ENCODE results near the gene KIFC3. TPM values are rescaled to one million over a fixed set of nuclear protein-coding genes. Genes with fewer than 3 reads are reported as not detected.

KIFC3 gene
- total RNA-seq, 1 donor from 2014 or later, result 0.76 TPM

- H3K9me3 Mint-ChIP-seq (ENCODE audit: unreplicated experiment), result peaks cover 2% of the 10 kb centered on the region
Measured at GRCh38 chr16:57757326-57757786, 44.9 kb downstream of the KIFC3 start.

DNA sequence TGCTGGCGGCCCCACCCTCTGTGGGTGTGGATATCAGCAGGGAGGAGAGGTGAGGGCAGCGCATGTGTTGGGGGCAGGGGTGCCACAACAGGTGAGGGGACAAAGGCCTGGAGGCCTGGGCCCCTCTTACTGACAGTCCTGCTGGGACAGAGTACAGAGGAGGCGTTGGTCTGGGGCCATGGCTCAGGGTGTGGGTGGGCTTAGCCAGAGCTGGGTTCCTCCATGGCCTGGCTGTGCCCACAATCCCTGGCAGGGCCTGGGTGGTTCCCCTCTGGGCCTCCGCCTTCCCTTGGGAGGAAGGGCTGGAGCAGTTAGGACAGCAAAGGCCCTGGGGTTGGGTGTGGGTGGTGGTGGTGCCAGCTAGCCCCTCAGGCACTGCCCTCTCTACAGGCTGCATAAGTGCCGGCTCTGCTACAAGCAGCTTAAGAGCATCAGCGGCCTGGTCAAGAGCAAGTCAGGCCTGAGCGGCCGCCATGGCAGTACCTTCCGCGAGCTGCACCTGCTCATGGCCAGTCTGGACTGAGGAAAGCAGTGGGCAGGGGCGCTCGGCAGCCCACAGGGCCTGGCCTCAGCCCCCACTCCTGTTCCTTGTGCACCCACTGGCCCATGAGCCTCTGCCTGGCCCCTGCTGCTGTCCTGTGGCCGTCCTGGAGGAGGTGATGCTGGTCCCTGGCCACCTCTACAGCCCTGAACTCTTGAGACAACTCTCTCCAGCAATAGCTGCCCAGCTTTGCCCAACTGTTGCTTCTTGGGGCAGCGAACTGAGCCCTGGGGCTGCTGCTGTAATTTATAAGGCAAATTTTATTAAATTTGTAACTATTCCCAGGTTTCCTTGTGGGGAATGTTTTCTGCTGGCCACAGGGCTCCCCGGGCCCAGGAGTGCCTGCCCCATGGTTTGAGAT, 45.6 kb downstream of the KIFC3 start:
- Mint-ChIP-seq H3K4me3 (ENCODE audit: unreplicated experiment) (no peak overlapping the region), H3K27me3 (ENCODE audit: unreplicated experiment) (peaks cover 8% of the 10 kb centered on the region), H3K27ac (ENCODE audit: unreplicated experiment) (no peak overlapping the region), H3K9me3 (ENCODE audit: unreplicated experiment) (peaks cover 2% of the 10 kb centered on the region), H3K36me3 (ENCODE audit: unreplicated experiment) (no peaks in the 10 kb centered on the region), H3K4me1 (ENCODE audit: low read depth, unreplicated experiment) (peaks cover 6% of the 10 kb centered on the region)
- no peak for TF ChIP-seq CTCF (IDR thresholded peaks at IDR 0.05; ENCODE audit: partially characterized antibody, unreplicated experiment)
- no peak for DNase-seq

More at GRCh38 chr16:57757326-57757786, 44.9 kb downstream of the KIFC3 start:
- H3K4me3 Mint-ChIP-seq (ENCODE audit: unreplicated experiment), result no peak overlapping the region
- peaks cover 6% of the 10 kb centered on the region for H3K4me1 Mint-ChIP-seq (ENCODE audit: low read depth, unreplicated experiment)
- no peaks in the 10 kb centered on the region for H3K36me3 Mint-ChIP-seq (ENCODE audit: unreplicated experiment)
- TF ChIP-seq CTCF (IDR thresholded peaks at IDR 0.05; ENCODE audit: partially characterized antibody, unreplicated experiment), result peak; percentile 94
- H3K27me3 Mint-ChIP-seq (ENCODE audit: unreplicated experiment), result peaks cover 10% of the 10 kb centered on the region
- no peak overlapping the region for H3K27ac Mint-ChIP-seq (ENCODE audit: unreplicated experiment)
- peak; percentile 87 for DNase-seq

DNA sequence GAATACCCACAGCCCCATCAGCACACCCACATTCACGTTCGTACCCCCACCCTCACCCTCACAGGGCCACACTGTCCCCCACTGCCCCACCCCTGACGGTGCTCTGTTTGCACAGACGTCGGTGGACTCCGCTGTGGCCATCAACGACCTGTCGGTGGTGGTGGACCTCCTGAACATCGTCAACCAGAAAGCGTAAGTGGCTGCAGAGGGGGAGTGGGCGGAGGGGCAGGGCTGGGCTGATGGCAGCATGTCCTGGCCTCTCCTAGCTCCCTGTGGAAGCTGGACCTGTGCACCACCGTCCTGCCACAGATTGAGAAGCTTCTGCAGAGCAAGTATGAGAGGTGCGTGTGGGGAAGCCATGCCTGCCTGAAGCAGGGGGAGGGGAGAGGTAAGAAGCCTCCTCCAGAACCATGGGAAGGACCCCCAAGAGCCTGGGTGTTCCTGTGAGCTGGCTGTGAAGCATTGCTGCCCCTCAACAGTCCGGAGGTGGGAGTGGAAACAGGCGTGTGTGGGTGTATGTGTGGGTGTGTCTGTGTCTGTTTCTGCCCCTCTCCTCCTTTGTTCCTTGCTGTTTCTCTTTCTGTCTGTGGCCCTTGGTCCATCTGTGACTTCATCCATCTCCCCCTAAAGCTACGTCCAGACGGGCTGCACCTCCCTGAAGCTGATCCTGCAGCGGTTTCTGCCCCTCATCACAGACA, 46.4 kb downstream of the KIFC3 start:
- Mint-ChIP-seq H3K4me3 (ENCODE audit: unreplicated experiment) (no peak overlapping the region), H3K27me3 (ENCODE audit: unreplicated experiment) (peaks cover 8% of the 10 kb centered on the region), H3K27ac (ENCODE audit: unreplicated experiment) (no peak overlapping the region), H3K36me3 (ENCODE audit: unreplicated experiment) (no peaks in the 10 kb centered on the region), H3K4me1 (ENCODE audit: low read depth, unreplicated experiment) (peaks cover 8% of the 10 kb centered on the region), H3K9me3 (ENCODE audit: unreplicated experiment) (peaks cover 2% of the 10 kb centered on the region)
- TF ChIP-seq CTCF (IDR thresholded peaks at IDR 0.05; ENCODE audit: partially characterized antibody, unreplicated experiment), result no peak
- DNase-seq, result no peak

- peaks cover 2% of the 10 kb centered on the region for H3K9me3 Mint-ChIP-seq (ENCODE audit: unreplicated experiment)
- H3K4me3 Mint-ChIP-seq (ENCODE audit: unreplicated experiment), result no peak overlapping the region
Measured at GRCh38 chr16:57755061-57755684, 47.1 kb downstream of the KIFC3 start.

More at GRCh38 chr16:57755061-57755684, 47.1 kb downstream of the KIFC3 start:
- peaks cover 8% of the 10 kb centered on the region for H3K27me3 Mint-ChIP-seq (ENCODE audit: unreplicated experiment)
- H3K27ac Mint-ChIP-seq (ENCODE audit: unreplicated experiment), result no peak overlapping the region
- no peak for DNase-seq
- peak; percentile 35 for TF ChIP-seq CTCF (IDR thresholded peaks at IDR 0.05; ENCODE audit: partially characterized antibody, unreplicated experiment)
- H3K4me1 Mint-ChIP-seq (ENCODE audit: low read depth, unreplicated experiment), result peaks cover 8% of the 10 kb centered on the region
- no peaks in the 10 kb centered on the region for H3K36me3 Mint-ChIP-seq (ENCODE audit: unreplicated experiment)
